Gastrocnemius medialis (tissue), 4 donors: Measurements from ENCODE around the gene COL11A2.
A peak's percentile ranks its signal among the peaks of the same experiment; 100 is the strongest.

Experiments
- CTCF ChIP-seq, 5 experiments: fragments of 450-650 bp in 3 of 5; fragments of 200-600 bp in 2 of 5; sonication (generic) in 2 of 5; IDR thresholded peaks in 4 of 5; conservative IDR thresholded peaks in 1 of 5; 1 replicate in 4 of 5; 2 replicates in 1 of 5; pipeline ENCODE4 v1.5.1; 2016 to 2019; ENCODE audit warnings: antibody characterized with exemption in 5 of 5, mild to moderate bottlenecking in 3 of 5, moderate library complexity in 3 of 5
- POLR2A ChIP-seq, 2 donors: fragments of 450-650 bp; IDR thresholded peaks; one replicate each; pipeline ENCODE4 v1.6.1; 2017; ENCODE audit warnings: antibody characterized with exemption in 2 of 2, mild to moderate bottlenecking in 2 of 2, moderate library complexity in 2 of 2

GRCh38 chr6:33208091-33208967 lies 16.1 kb upstream of the COL11A2 start, which contains the start of gene RING1:
- TF ChIP-seq POLR2A (IDR thresholded peaks at IDR 0.05), result peak; percentile 97 to 99
- no peak for TF ChIP-seq CTCF (IDR thresholded peaks at IDR 0.05 in 4 of 5, conservative IDR thresholded peaks at IDR 0.05 in 1 of 5)
